ENCODE results near the gene ATE1. TPM values are rescaled to one million over a fixed set of nuclear protein-coding genes. Genes with fewer than 3 reads are reported as not detected.
"Not testable (repeated sequence)": the region's sequence is repeated elsewhere in the genome, so short reads cannot be mapped to it uniquely, and the experiment has no call there.

ATE1 gene
- total RNA-seq, 1 donor from 2014 or later = 27.6 TPM

DNA sequence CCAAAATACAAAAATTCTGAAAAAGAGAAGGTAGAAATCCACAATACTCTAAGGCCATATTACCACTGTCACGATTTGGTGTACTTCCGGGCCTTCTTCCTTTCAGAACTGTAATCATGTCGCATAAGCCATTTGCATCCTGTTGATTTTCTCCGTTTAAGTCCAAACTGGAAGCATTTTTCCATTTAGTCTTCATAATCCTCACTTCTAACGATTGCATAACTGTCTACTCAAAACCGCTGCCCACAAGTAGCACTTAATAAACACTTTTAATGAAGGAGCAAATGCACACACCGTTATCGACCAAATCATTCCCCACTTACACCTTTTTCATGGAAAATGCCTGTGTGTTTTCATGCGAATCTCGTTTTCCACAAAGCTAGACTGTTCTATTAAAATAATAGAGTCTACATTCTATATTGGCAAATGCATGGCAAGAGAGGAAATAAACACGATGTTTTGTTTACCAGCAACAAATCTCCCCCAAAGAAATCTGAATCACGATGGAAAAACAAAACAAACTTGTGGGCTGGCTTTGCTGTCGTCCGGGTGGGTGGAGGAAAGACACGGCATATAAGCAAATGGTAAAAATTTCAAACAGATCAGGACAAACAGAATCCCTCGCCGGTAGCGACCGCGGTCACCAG, 1.0 kb downstream of the ATE1 start:
- TF ChIP-seq, protein P1, sequence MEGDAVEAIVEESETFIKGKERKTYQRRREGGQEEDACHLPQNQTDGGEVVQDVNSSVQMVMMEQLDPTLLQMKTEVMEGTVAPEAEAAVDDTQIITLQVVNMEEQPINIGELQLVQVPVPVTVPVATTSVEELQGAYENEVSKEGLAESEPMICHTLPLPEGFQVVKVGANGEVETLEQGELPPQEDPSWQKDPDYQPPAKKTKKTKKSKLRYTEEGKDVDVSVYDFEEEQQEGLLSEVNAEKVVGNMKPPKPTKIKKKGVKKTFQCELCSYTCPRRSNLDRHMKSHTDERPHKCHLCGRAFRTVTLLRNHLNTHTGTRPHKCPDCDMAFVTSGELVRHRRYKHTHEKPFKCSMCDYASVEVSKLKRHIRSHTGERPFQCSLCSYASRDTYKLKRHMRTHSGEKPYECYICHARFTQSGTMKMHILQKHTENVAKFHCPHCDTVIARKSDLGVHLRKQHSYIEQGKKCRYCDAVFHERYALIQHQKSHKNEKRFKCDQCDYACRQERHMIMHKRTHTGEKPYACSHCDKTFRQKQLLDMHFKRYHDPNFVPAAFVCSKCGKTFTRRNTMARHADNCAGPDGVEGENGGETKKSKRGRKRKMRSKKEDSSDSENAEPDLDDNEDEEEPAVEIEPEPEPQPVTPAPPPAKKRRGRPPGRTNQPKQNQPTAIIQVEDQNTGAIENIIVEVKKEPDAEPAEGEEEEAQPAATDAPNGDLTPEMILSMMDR (conservative IDR thresholded peaks at IDR 0.05) = no peak
- H3K9me3 Mint-ChIP-seq = no peaks in the 10 kb centered on the region
- peak overlapping the region; percentile 27 for H3K27ac Mint-ChIP-seq (ENCODE audit: unreplicated experiment)
- peaks cover 2% of the 10 kb centered on the region for H3K36me3 Mint-ChIP-seq (ENCODE audit: low read depth)
- H3K27me3 Mint-ChIP-seq (ENCODE audit: low read depth) = no peaks in the 10 kb centered on the region
- H3K4me3 Mint-ChIP-seq = peak overlapping the region; percentile 94
- H3K4me1 Mint-ChIP-seq = peaks cover 51% of the 10 kb centered on the region
- no peak for DNase-seq (ENCODE audit: low read depth, low spot score)

DNA sequence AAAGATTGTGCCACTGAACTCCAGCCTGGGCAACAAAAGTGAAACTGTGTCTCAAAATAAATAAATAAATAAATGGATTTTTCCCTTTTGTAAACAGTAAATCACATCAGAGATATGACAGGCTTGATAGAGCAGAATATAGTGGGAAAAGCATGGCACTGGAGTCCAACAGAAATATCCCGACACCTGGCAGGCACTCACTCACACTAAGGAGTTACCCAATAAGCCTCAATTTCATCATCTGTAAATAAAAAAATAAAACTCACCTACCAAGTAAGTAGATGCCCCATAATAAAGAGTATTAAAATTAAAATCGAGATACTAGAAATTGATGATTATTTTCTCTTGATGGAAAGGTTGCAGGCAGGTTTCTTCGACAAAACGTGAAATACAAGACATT, 1.7 kb downstream of the ATE1 start:
- H3K4me1 Mint-ChIP-seq = peaks cover 56% of the 10 kb centered on the region
- TF ChIP-seq, protein P1 (conservative IDR thresholded peaks at IDR 0.05) = no peak
- peak overlapping the region; percentile 94 for H3K4me3 Mint-ChIP-seq
- no peaks in the 10 kb centered on the region for H3K27me3 Mint-ChIP-seq (ENCODE audit: low read depth)
- DNase-seq (ENCODE audit: low read depth, low spot score) = no peak
- no peaks in the 10 kb centered on the region for H3K9me3 Mint-ChIP-seq
- H3K27ac Mint-ChIP-seq (ENCODE audit: unreplicated experiment) = no peak overlapping the region
- H3K36me3 Mint-ChIP-seq (ENCODE audit: low read depth) = peaks cover 2% of the 10 kb centered on the region

DNA sequence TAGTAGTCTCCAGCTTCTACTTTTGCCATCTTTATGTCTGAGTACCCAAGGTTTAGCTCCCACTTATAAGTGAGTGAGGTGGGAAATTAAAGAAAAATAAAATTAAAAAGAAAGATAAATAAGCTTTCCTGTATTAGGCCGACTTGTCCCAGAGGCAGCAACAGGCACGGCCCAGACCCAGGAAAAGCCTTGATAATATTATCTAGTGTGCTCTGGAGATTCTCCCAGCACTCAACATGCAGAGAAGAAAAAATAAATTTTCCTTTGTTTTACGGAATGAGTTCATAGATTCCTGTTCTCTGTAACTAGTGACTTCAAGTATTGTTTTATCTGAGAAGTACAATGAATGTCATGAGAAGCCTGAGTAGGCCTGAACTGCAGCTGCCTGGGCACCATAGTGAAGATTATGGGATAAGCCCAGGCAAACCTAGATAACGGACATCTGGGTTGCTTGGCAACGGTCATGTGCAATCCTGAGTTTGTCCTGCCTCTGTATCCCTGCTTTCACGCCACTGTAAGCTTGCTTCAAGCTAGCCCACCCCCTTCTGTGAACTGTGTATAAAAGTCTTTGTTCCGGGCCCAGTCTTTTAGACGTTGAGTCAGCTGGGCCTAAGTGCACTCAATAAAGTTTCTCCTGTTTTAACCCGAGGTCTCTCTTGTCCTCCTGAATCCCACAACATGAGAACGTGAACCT, 6.4 kb downstream of the ATE1 start:
- H3K36me3 Mint-ChIP-seq (ENCODE audit: low read depth) = peaks cover 12% of the 10 kb centered on the region
- H3K4me3 Mint-ChIP-seq = peak overlapping the region; percentile 52
- DNase-seq (ENCODE audit: low read depth, low spot score) = peak; percentile 12
- peak overlapping the region; percentile 97 for H3K27ac Mint-ChIP-seq (ENCODE audit: unreplicated experiment)
- TF ChIP-seq, protein P1 (conservative IDR thresholded peaks at IDR 0.05) = no peak
- H3K27me3 Mint-ChIP-seq (ENCODE audit: low read depth) = no peaks in the 10 kb centered on the region
- H3K4me1 Mint-ChIP-seq = peaks cover 42% of the 10 kb centered on the region
- no peaks in the 10 kb centered on the region for H3K9me3 Mint-ChIP-seq

DNA sequence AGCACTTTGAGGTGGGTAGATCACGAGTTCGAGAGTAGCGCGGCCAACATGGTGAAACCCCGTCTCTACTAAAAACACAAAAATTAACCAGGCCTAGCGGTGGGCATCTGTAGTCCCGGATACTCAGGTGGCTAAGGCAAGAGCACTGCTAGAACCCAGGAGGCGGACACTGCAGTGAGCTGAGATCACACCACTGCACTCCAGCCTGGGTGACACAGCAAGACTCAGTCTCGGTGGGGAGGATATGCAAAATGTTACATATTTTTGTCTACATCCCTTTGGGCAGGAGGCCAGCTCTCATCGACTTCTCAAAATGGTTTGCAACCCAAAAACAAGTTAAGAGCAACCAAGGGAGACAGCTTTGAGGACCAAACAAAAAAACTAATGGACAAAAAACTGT, 8.2 kb downstream of the ATE1 start:
- peaks cover 36% of the 10 kb centered on the region for H3K4me1 Mint-ChIP-seq
- H3K36me3 Mint-ChIP-seq (ENCODE audit: low read depth) = peaks cover 22% of the 10 kb centered on the region
- DNase-seq (ENCODE audit: low read depth, low spot score) = no peak
- H3K4me3 Mint-ChIP-seq = no peak overlapping the region
- no peak overlapping the region for H3K27ac Mint-ChIP-seq (ENCODE audit: unreplicated experiment)
- no peaks in the 10 kb centered on the region for H3K9me3 Mint-ChIP-seq
- TF ChIP-seq, protein P1 (conservative IDR thresholded peaks at IDR 0.05) = no peak
- H3K27me3 Mint-ChIP-seq (ENCODE audit: low read depth) = no peaks in the 10 kb centered on the region

DNA sequence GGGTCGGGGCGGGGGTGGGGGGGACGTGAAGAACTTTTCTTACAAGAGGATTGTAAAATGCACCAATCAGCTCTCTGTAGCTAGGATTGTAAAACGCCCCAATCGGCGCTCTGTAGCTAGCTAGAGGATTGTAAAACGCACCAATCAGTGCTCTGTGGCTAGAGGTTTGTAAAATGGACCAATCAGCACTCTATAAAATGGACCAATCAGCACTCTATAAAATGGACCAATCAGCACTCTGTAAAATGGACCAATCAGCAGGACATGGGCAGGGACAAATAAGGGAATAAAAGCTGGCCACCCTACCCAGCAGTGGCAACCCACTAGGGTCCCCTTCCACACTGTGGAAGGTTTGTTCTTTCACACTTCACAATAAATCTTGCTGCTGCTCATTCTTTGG, 9.0 kb downstream of the ATE1 start:
- H3K4me3 Mint-ChIP-seq; H3K27ac Mint-ChIP-seq (ENCODE audit: unreplicated experiment); H3K27me3 Mint-ChIP-seq (ENCODE audit: low read depth); H3K9me3 Mint-ChIP-seq; DNase-seq (ENCODE audit: low read depth, low spot score): not testable (repeated sequence)
- peaks cover 25% of the 10 kb centered on the region for H3K36me3 Mint-ChIP-seq (ENCODE audit: low read depth)
- H3K4me1 Mint-ChIP-seq = peaks cover 38% of the 10 kb centered on the region

DNA sequence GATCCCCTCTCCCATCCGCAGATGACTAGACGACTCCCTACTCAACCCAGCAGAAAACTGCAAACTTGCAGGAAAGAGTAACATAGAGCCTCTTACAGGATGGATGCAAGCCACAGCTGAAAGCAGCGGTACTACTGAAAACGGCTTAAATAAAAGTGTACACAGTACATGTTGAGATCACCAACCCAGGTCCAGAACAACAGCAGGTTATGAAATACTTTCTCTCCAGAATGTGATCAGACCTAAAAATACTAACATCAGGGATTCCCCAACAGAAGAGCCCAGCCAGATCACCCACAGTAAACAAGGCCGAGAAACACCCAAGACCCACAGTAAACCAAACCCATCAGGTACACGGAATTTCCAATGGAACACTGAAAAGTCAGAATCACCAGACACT, 13.2 kb downstream of the ATE1 start:
- no peak for DNase-seq (ENCODE audit: low read depth, low spot score)
- H3K4me3 Mint-ChIP-seq = no peak overlapping the region
- no peak overlapping the region for H3K27ac Mint-ChIP-seq (ENCODE audit: unreplicated experiment)
- H3K4me1 Mint-ChIP-seq = peaks cover 20% of the 10 kb centered on the region
- H3K9me3 Mint-ChIP-seq = no peaks in the 10 kb centered on the region
- no peaks in the 10 kb centered on the region for H3K27me3 Mint-ChIP-seq (ENCODE audit: low read depth)
- H3K36me3 Mint-ChIP-seq (ENCODE audit: low read depth) = peaks cover 28% of the 10 kb centered on the region
- TF ChIP-seq, protein P1 (conservative IDR thresholded peaks at IDR 0.05) = no peak

Data from neural crest cell (in vitro differentiated cells).